Esophagus mucosa (tissue), 1 donor: ENCODE measurements around the gene ZC3H12C. TPM values are rescaled to one million over a fixed set of nuclear protein-coding genes. Genes with fewer than 3 reads are reported as not detected.
"Not testable (repeated sequence)": the region's sequence is repeated elsewhere in the genome, so short reads cannot be mapped to it uniquely, and the experiment has no call there.

Experiments
- ATAC-seq: fragments of 200-7000 bp; cut with Tn5 transposase; one replicate; pipeline ENCODE4 v1.9.1; 2020
- total RNA-seq: library from RNA; stranded (reverse); gene quantifications from one replicate; pipeline ENCODE4 v1.2.4, GENCODE V29; 2023
- donor health status: DM: yes; HTN: yes; CAD: no.

The ZC3H12C gene
- 4.6 TPM for total RNA-seq

GRCh38 chr11:110092515-110093406, at the start of gene ZC3H12C:
TSS of gene ZC3H12C (plus strand) at chr11:110093392. CDS start at chr11:110093412, 20 bp downstream.
- ATAC-seq: peak; percentile 86

GRCh38 chr11:110044226-110044968, 48.8 kb upstream of the ZC3H12C start:
- ATAC-seq: no peak

GRCh38 chr11:110046775-110047380, 46.3 kb upstream of the ZC3H12C start:
- ATAC-seq: no peak

DNA sequence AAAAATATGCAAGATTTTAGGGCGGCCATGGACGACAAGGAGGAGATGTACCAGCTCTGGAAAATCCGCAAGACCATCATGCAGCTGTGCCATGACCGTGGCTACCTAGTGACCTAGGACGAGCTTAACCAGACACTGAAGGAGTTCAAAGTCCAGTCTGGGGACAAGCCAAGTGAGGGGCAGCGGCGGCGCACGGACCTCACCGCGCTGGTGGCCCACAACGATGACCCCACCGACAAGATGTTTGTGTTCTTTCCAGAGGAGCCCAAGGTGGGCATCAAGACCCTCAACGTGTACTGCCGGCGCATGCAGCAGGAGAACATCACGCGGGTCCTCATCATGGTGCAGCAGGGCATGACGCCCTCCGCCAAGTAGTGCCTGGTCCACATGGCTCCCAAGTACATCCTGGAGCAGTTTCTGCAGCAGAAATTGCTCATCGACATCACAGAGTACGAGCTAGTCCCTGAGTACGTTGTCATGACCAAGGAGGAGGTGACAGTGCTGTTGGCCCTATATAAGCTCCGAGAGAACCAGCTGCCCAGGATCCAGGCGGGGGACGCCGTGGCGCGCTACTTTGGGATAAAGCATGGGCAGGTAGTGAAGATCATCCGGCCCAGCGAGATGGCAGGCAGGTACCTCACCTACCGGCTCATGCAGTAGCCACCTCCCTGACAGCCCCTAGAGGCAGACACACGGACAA, 43.5 kb upstream of the ZC3H12C start:
- no peak for ATAC-seq

- ATAC-seq: no peak
Observed at GRCh38 chr11:110050201-110050506, 43.0 kb upstream of the ZC3H12C start.

- no peak for ATAC-seq
Observed at GRCh38 chr11:110053848-110054414, 39.3 kb upstream of the ZC3H12C start.

GRCh38 chr11:110056956-110057355, 36.2 kb upstream of the ZC3H12C start:
- ATAC-seq: no peak

DNA sequence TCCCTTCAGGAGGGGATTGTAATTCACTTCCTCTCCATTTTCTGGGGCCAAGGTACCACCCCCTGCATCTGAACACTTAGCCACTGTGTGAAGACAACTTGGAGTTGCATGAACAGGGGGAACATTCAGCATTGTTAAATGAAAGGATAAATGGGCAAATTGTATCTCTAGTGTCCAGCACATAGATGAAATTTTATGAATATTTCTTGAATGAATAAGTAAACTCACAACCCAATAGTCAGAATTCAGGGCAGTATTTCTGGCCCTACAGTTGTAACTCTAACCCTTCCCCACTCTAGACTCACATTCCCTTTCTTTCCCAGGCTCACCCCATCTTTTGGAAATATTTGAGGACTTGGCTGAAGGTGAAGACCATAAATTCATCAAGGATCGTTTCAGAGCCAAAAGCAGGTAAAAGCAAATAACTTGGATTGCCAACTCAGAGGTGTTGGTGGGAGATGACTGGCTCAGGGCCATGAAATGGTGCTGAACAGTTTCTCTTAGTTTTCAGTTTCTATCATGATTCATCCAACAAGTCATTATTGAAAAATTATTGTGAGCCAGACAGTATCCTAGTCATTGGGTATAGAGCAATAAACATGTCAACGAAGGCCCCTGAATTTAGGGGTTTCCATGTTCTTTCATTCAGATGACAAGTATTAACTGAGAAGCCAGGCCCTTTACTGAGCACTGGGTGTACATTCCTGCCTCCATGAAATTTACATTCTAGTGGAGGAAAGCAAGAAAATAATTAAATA, 33.3 kb upstream of the ZC3H12C start:
- ATAC-seq: no peak

DNA sequence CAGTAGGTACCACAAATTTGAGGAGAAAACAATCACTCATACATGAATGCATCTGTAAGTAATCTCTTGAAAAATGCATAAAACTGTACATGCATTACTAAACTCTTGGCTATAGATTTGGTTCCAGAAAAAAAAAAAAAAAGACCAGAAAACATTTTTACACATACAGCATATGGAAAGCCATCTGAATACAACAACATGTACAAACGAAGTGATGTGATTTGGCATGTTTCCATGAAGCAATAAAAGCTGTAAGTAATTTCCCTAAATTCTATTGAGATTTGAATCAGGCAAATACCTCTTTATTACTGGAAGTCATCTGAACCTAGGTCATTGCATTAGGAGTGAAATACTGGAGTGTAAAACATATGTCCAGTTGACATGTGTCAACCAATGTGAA, 31.9 kb upstream of the ZC3H12C start:
- ATAC-seq: no peak

- ATAC-seq: no peak
Observed at GRCh38 chr11:110062247-110062646, 30.9 kb upstream of the ZC3H12C start.

DNA sequence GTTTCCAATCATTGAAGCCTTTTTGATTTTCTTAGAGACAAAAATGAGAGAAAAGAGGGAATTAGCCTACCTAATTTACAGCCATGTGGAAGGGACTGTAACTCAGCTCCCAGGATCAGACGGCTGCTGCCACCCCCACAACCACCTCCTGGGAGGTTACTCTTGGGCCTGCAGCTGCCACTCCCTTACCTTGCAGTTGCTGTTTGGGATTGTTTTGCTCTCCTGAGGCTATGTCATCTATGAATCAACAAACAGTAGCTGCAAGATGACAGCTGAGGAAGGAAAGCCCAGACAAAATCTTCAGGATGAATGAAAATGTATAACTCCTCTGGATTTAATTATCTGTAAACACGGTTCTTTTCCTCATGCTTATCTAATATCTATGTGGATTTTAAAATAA, 28.0 kb upstream of the ZC3H12C start:
- no peak for ATAC-seq

GRCh38 chr11:110068001-110068400, 25.2 kb upstream of the ZC3H12C start:
- not testable (repeated sequence) for ATAC-seq

DNA sequence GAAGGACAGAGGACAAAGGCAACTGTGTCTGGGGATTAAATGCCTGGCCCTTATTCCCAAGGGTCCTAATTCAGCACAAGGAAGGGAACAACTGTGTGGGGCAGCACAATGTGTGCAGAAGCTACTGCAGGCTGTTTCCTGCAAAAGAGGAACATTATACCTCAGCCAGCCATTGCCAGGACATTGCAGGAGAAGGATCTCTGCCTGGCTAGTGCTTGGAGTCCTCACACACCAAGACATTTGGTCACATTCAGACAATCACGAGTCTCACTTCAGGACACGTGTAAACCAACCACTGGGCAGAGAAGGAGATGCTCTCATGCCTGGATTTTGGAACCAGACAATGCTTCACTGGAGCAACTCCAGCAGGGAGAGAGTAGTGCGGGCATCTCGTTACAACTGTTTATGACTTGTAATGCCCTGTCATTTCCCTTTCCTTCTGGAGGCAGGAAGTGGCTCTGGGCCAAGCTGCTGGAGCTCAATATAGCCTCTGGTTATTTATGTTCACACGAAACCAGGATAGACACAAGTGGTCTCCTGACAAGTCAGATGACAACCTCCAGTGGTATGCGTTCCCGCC, 23.9 kb upstream of the ZC3H12C start:
- ATAC-seq: peak; percentile 53

DNA sequence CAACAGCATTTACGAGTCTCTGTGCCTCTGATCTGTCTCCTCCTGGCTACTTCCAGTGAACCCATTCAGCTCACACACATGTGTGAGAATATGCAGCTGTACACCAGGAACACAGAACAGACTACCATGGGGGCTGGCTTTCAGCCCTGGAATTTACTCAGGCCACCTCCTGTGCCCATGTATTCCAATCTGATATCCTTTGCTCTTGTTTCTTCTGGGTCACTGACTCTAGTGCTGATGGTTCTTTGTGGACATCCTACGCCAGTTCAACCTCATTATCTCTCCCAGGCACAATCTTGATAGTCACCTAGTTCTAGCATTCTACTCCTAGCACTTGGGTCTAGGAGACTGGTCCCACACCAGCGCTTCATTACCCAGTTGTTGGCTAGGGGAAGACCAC, 23.0 kb upstream of the ZC3H12C start:
- ATAC-seq: no peak

GRCh38 chr11:110071197-110071596, 22.0 kb upstream of the ZC3H12C start:
- ATAC-seq: no peak

GRCh38 chr11:110072930-110073329, 20.3 kb upstream of the ZC3H12C start:
- no peak for ATAC-seq

GRCh38 chr11:110074499-110074898, 18.7 kb upstream of the ZC3H12C start:
- no peak for ATAC-seq

DNA sequence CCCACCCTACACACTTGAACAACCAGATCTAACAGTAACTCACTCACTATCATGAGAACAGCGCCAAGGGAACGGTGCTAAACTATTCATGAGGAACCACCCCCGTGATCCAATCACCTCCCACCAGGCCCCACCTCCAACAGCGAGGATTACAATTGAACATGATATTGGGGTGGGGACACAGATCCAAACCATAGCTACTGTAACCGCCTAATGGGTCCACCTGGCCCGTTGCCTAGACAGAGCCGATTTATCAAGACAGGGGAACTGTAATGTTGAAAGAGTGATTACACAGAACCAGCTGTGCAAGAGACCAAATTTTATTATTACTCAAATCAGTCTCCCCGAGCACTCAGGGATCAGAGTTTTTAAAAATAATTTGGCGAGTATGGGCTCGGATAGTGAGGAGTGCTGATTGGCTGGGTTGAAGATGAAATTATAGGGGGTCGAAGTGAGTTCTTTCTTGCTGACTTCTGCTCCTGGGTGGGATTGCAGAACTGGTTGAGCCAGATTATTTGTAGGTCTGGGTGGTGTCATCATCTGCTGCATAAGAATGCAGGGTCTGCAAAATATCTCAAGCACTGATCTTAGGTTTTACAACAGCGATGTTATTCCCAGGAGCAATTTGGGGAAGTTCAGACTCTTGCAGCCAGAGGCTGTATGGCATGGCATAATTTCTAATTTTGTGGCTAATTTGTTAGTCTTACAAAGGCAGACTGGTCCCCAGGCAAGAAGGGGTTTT, 17.9 kb upstream of the ZC3H12C start:
- ATAC-seq: no peak

- ATAC-seq: no peak
Observed at GRCh38 chr11:110075847-110076208, 17.4 kb upstream of the ZC3H12C start.

DNA sequence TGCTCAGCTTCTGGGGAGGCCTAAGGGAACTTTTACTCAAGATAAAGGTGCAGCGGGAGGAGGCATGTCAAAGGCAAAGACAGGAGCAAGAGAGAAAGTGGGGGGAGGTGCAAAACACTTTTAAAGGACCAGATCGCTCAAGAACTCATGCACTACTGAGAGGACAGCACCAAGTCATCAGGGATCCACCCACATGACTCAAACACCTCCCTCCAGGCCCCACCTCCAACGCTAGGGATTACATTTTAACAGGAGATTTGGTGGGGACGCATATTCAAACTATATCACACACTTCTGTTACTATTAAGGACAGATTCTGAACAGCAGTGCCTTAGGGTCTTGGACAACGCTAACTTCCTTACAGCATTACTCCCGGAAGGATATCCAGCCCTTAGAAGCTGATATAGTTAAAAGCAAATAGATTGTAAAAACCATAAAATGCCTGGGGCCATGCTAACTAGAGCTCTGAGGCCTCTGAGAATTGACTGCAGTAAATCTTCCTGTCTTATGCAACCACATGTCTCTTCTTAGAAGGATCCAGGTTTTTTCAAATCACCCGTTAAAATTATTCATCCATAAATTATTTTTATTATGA, 16.7 kb upstream of the ZC3H12C start:
- ATAC-seq: peak; percentile 72
